ENCODE results near the gene PRSS36. TPM values are rescaled to one million over a fixed set of nuclear protein-coding genes. Genes with fewer than 3 reads are reported as not detected.

PRSS36 gene
- polyA plus RNA-seq, 1 experiment = 0.39 TPM

GRCh38 chr16:31186930-31187807, 37.3 kb upstream of the PRSS36 start:
- ChIA-PET POLR2A (no interaction called here), CTCF (interaction anchor here (0.6 to 1.1 kb wide), 3 partner anchors 16 to 271 kb away, joined by 3 to 4 read pairs (median 4); no protein-coding TSS in a partner anchor)
- Histone ChIP-seq H3K27me3 (ENCODE audit: control insufficient read depth, insufficient read depth, low read length) (no peaks in the 10 kb centered on the region), H3K36me3 (ENCODE audit: control insufficient read depth, insufficient read depth, low read length) (peaks cover 50% of the 10 kb centered on the region), H3K4me3 (ENCODE audit: low read depth, low read length) (no peak overlapping the region)
- no peak for TF ChIP-seq CTCF (IDR thresholded peaks at IDR 0.05; ENCODE audit: insufficient read depth, low read depth, low read length)
- DNase-seq (ENCODE audit: low read depth) = no peak

GRCh38 chr16:31186176-31186575, 36.3 kb upstream of the PRSS36 start:
- POLR2A ChIA-PET = no interaction called here
- CTCF ChIA-PET = interaction anchor here (0.5 kb wide), 1 partner anchor 69 kb away, joined by 3 read pairs; the partner anchor contains the start of gene KAT8
- Histone ChIP-seq H3K4me3 (ENCODE audit: low read depth, low read length) (no peak overlapping the region), H3K36me3 (ENCODE audit: control insufficient read depth, insufficient read depth, low read length) (peaks cover 46% of the 10 kb centered on the region), H3K27me3 (ENCODE audit: control insufficient read depth, insufficient read depth, low read length) (no peaks in the 10 kb centered on the region)
- no peak for DNase-seq (ENCODE audit: low read depth)
- no peak for TF ChIP-seq CTCF (IDR thresholded peaks at IDR 0.05; ENCODE audit: insufficient read depth, low read depth, low read length)

- CTCF ChIA-PET = interaction anchor here (1.9 kb wide), 1 partner anchor 257 kb away, joined by 4 read pairs; the partner anchor contains the start of gene ZNF843
- no peaks in the 10 kb centered on the region for H3K27me3 ChIP-seq (ENCODE audit: control insufficient read depth, insufficient read depth, low read length)
- POLR2A ChIA-PET = no interaction called here
- DNase-seq (ENCODE audit: low read depth) = no peak
- no peak for TF ChIP-seq CTCF (IDR thresholded peaks at IDR 0.05; ENCODE audit: insufficient read depth, low read depth, low read length)
- H3K36me3 ChIP-seq (ENCODE audit: control insufficient read depth, insufficient read depth, low read length) = peaks cover 42% of the 10 kb centered on the region
- no peak overlapping the region for H3K4me3 ChIP-seq (ENCODE audit: low read depth, low read length)
These were observed 35.5 kb upstream of the PRSS36 start for GRCh38 chr16:31185339-31185738.

- H3K36me3 ChIP-seq (ENCODE audit: control insufficient read depth, insufficient read depth, low read length) = peaks cover 37% of the 10 kb centered on the region
- DNase-seq (ENCODE audit: low read depth) = no peak
- no peaks in the 10 kb centered on the region for H3K27me3 ChIP-seq (ENCODE audit: control insufficient read depth, insufficient read depth, low read length)
- no peak for TF ChIP-seq CTCF (IDR thresholded peaks at IDR 0.05; ENCODE audit: insufficient read depth, low read depth, low read length)
- POLR2A ChIA-PET = interaction anchor here (0.6 kb wide), 1 partner anchor 28 kb away, joined by 7 read pairs; no protein-coding TSS in a partner anchor
- CTCF ChIA-PET = interaction anchor here (1.9 kb wide), 1 partner anchor 258 kb away, joined by 4 read pairs; the partner anchor contains the start of gene ZNF843
- no peak overlapping the region for H3K4me3 ChIP-seq (ENCODE audit: low read depth, low read length)
These were observed 35.0 kb upstream of the PRSS36 start for GRCh38 chr16:31184888-31185287.
